HG02938 (cell line): ENCODE measurements around the gene OR1D5.
"Not testable (repeated sequence)": the region's sequence is repeated elsewhere in the genome, so short reads cannot be mapped to it uniquely, and the experiment has no call there.

Experiments
- ATAC-seq: cut with Tn5 transposase; IDR thresholded peaks from one replicate; pipeline ENCODE4 v1.9.1; 2021; ENCODE audit warnings: mild to moderate bottlenecking, moderate library complexity; ENCODE audit not compliant: unreplicated experiment

The OR1D5 gene

DNA sequence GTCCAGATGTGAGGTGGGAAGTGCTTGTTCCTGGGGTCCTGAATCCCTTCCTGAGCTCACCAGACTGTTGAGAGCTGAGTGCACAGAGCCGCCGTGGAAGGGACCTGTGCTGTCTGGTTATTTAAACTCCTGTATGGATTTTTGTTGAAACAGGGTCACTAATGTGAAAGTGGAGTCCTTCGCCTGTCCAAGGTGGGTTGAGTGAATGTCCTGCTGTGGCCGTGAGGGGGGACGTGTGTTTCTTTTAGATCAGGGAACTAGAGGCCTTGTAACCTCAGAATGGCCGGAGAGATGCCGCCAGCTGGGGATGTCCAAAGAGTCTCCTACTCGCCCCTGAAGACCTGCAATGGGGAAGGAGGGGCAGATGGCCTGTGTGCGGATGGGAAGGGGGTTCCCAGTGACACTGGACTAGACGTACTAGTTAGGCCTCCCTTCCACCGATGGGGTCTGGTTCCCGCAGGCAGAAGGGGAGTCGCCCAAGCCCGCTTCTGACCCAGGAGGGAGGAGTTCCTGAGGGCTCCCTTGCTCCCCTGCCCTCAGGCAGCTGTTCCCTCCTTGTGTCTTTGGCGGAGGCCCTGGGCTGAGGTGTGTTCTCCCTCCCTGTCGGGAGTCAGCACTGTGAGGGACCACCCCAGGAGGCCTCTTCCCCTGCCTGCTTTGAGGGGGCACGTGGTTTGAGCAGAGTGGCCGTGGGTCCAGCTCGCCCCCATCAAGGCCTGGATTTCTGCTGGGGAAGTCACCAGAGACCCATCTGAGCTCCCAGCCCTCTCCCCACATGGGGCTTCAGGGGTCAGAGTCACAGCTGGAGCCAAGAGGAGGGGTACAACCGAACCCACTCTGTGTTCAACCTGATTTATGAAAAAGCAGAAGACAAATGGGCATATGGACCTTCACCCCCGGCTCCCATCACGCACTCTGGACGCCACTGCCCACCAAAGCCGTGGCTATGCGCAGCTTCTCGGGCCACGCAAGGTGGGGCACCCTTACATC is 30.9 kb downstream of the OR1D5 start:
- no peak for ATAC-seq

DNA sequence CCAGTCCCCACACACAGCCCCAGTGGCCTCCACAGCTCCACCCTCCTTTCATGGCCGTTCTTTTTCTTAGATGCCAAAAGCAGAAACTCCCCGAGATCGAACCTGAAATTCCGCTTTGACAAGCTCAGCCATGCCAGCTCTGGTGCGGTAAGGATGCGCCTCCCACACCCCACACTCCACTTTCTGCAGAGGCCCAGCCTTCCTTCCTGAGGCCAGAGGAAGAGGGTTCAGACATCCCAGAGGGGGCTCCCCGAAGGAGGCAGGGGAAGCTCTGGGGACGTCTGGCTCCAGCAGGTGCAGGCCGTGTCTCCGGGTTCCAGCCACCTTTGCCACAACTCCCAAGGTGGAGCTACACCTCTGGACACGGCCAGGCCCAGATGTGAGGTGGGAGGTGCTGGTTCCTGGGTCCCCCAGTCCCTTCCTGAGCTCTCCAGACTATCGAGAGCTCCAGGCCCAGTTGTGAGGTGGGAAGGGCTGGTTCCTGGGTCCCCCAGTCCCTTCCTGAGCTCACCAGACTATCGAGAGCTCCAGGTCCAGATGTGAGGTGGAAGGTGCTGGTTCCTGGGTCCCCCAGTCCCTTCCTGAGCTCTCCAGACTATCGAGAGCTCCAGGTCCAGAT is 32.4 kb downstream of the OR1D5 start:
- ATAC-seq, result not testable (repeated sequence)

GRCh38 chr17:3030096-3030495 is 33.3 kb downstream of the OR1D5 start:
- ATAC-seq, result no peak

DNA sequence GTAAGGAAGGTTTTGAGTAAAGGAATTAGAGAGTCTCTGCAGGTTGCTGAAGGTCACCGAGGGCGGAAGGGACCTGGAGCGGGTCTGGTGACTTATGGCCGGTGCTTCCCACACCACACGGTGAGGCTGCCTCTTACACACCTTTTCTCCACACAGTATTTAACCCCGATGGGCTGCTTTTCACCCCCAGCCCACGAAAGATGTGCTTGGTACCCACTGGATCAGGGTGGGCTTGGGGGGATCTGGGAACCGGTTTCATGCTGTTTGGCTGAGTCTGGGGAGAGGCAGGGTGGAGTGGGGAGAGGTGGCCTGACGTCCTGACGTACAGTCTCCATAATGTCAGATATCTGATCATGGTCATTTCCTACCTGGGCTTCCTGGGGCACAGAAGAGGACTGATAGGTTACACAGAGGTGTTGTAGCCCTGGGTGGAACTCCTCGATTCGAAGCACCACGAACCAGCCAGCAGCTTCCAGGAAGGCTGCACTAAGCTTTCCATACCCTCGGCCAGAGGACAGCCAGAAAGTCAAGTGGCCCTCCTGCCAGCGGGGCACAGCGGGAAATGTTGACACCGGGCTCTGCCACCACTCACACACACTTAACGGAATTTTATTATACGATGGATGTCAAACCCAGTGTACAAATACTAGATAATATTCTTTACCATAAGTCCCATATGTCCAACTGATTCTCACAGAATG is 34.0 kb downstream of the OR1D5 start:
- no peak for ATAC-seq

GRCh38 chr17:3027786-3028532 is 35.4 kb downstream of the OR1D5 start:
- ATAC-seq, result no peak

- ATAC-seq, result no peak
These were observed 36.3 kb downstream of the OR1D5 start for GRCh38 chr17:3026856-3027751.

DNA sequence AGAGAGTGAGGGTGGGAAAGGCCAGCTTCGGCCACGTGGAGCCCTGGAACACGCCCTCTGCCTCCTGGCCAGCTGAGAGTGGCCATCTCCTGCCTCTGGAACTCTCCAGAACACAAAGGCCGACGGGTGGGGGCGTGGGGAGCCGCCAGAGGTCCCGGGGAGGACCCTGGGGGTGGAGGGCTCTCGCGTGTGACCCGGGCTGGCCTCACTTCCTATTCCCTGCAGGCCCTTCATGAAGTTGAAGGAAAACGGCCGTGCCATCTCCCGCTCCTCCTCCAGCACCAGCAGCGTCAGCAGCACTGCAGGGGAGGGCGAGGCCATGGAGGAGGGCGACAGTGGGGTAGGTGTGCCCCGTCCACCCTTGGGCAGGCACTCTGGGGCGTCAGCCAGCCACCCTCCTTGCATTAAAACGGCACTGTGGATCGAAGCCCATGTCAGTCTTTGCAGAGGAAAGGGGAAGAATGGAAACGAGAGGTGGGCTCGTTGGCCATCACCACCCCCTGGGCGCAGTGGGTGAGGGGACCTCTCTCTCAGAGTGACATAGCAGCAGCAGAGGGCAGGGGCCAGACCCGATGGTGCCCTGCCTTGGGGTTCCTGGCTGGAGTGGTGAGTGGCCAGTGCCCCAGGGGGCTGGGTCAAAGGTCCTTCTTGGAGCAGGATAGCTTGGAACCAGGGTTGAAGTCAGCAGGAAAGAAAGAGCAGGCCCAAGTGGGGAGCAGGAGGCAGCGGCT is 37.1 kb downstream of the OR1D5 start:
- no peak for ATAC-seq

DNA sequence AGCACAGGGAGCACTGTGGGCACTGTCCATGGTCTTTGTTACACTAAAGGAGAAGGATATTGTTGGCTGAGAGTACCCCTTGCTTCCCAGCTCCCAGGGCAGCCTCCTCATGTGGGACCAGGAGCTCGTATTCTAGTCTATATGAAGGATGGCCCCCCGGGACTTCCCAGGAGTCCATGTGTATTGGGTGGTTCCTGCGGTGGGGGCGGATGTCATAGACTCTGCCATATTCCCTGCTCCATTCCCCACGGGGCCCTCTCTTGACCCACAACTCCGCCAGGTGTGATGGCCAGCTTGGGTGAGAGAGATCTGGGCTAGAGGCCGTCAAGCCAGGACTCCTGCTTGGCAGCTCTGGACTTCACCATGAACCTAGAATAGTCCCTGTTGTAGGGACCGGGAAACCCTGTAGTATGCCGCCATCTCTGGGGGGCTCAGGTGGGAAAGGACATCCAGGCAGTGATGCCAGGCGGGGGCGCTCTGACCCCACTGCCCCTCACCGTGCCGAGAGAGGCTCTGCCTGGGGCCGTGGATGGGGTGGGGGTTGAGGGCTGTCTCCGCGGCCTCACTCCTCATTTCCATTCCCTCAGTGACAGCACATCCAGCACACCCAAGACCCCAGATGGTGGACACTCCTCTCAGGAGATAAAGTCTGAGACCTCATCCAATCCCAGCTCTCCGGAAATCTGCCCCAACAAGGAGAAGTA is 37.8 kb downstream of the OR1D5 start:
- ATAC-seq, result no peak

- ATAC-seq, result no peak
These were observed 39.1 kb downstream of the OR1D5 start for GRCh38 chr17:3024346-3024745.

DNA sequence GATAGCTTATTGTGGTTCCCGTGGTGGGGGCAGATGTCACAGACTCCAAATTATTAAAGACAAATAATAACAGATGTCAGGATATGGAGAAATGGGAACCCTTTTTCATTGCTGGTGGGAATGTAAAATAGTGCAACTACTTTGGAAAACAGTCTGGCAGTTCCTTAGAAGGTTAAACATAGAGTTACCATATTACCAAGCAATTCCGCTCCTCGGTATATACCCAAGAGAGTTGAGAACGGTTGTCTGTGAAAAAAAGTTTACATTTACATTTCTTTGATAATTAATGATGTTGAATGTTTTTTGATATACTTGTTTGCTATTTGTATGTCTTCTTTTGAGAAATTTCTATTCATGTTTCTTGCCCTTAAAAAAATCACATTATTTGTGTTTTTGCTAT is 41.2 kb downstream of the OR1D5 start:
- ATAC-seq, result no peak

DNA sequence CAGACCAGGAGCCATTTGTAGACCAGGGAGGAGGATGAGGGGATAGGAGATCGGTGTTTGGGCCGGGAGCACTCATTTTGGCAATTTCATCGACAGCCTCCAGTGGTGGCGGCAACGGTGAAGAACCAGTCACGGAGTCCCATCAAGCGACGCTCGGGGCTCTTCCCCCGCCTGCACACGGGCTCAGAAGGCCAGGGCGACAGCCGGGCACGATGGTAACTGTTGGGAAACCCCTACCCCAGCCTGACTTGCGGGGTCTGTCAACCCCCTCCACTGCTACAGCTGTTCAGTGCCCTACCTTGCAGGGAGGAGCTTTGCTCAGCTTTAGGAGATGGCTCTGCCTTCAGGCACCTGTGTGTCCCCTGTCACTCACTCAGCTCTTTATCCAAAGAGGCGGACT is 43.0 kb downstream of the OR1D5 start:
- ATAC-seq, result no peak

GRCh38 chr17:3019761-3020160 is 43.6 kb downstream of the OR1D5 start:
- no peak for ATAC-seq

GRCh38 chr17:3017936-3018335 is 45.5 kb downstream of the OR1D5 start:
- ATAC-seq, result no peak

DNA sequence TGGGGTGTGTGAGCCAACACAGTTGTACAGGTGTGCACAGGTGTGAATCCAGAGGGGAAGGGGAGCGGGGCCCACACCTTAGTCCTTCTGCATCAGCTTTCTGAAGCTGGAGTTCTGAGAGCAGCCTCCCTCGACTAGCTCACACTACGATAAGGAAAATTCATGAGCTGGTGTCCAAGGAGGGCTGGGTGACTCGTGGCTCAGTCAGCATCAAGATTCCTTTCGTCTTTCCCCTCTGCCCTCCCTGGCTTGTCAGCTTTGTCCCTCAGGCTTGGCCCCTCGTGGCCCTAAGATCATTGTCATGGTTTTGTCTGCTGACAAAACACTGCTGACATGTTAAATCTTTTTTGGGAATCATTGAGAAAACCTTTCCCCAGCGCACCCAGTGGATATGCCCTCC is 47.5 kb downstream of the OR1D5 start:
- no peak for ATAC-seq

DNA sequence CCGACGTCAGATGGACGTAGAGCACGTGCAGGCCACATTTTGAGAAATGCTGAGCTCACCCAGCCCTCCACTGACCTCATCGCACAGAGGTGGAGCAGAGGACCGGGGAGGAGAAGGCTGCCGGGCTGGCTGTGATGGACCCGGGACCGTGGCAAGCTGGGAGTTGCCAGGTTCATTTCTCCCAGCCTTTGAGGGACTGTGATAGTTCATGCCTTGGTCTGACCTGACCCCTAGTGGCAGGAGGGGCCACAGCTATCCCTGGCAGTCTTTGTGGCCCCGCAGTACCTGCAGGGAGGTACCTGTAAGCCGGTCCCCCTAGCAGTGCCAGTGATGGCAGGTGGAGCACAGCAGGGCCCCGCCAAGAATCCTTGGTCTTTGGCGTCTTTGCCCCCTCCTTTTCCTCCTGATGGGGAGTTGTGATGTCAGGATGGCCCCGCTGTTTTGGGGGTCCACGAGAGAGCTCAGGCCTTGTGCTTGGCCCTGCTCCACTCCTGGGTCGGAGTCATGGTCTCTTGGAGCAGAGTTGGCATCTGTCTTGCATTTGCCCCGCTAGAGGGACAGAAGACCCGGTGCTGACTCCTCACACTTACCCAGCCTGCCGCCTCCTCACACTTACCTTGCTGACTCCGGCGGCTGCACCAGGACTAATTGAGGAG is 50.4 kb downstream of the OR1D5 start:
- ATAC-seq, result no peak
